GM13977 (cell line): ENCODE data around the gene TPM2.

Experiments
- DNase-seq: peaks from one replicate; pipeline ENCODE4 v3.0.0; 2012; ENCODE audit warnings: low spot score
- in situ Hi-C: fragments of 300-500 bp; cut with MboI; formaldehyde crosslinking; loops from one replicate; pipeline ENCODE4 v1.12.0; 2022; ENCODE audit warnings: low sequenced_read_pairs, low pct_unique_long_range_greater_than_20kb, mixed read lengths, inconsistent platforms; ENCODE audit not compliant: unreplicated experiment
- TF ChIP-seq, protein P1 (sequence below): IDR thresholded peaks from 2 replicates; pipeline ENCODE4 v1.5.1; 2012; ENCODE audit warnings: mild to moderate bottlenecking, control low read depth; ENCODE audit not compliant: insufficient read depth; ENCODE audit errors: extremely low read depth, missing control alignments

TPM2 gene

DNA sequence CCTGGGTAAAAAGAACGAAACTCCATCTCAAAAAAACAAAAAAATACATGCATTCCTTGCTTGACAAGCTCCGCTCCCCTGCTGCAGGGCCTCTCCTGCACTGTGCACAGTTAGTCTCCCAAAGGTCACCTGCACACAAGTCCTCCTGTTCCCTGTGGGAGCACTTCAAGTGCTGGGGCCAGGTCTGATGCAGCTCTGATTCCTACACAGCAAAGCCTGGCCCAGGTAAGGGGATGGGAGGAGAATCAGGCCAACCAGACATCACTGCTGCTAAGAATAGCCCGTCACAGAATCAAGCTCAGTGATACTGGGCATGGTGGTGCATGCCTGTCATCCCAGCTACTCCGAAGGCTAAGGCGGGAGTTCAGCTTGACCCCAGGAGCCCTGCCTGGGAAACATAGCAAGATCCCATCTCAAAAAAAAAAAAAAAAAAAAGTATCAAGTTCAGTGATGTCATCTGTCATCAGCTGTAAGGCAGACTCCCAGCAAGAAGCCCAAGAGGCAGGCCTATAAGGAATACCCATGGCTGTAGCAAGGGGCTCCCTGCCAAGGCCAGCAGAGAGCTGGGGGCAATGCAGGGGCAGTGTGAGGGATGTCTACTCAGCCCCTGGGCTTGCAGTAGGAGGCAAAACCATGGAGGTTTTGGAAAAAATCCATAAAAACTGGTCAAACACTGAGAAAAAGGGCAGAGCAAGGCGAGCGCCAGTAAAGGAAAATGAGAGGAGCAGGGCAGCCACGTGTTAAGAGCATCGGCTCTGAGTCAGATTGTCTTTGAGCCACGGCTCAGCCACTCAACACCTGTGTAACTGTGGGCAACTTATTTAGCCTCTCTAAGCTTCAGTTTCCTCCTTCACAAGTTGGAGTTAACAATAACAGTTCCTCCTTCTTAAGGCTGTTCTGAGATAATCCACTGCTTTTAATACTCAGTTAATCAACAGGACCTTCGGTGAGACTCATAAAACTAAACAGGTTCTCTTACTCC lies 3.2 kb downstream of the TPM2 start:
- DNase-seq = no peak
- in situ Hi-C loops = no loop called here
- TF ChIP-seq, protein P1, sequence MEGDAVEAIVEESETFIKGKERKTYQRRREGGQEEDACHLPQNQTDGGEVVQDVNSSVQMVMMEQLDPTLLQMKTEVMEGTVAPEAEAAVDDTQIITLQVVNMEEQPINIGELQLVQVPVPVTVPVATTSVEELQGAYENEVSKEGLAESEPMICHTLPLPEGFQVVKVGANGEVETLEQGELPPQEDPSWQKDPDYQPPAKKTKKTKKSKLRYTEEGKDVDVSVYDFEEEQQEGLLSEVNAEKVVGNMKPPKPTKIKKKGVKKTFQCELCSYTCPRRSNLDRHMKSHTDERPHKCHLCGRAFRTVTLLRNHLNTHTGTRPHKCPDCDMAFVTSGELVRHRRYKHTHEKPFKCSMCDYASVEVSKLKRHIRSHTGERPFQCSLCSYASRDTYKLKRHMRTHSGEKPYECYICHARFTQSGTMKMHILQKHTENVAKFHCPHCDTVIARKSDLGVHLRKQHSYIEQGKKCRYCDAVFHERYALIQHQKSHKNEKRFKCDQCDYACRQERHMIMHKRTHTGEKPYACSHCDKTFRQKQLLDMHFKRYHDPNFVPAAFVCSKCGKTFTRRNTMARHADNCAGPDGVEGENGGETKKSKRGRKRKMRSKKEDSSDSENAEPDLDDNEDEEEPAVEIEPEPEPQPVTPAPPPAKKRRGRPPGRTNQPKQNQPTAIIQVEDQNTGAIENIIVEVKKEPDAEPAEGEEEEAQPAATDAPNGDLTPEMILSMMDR = no peak

GRCh38 chr9:35685506-35685905 lies 4.2 kb downstream of the TPM2 start:
- TF ChIP-seq, protein P1 = no peak
- in situ Hi-C loops = no loop called here
- DNase-seq = no peak

GRCh38 chr9:35684921-35685320 lies 4.8 kb downstream of the TPM2 start:
- DNase-seq = no peak
- in situ Hi-C loops = no loop called here
- TF ChIP-seq, protein P1 = no peak

- in situ Hi-C loops = no loop called here
- no peak for DNase-seq
- TF ChIP-seq, protein P1 = no peak
These were observed 6.4 kb downstream of the TPM2 start for GRCh38 chr9:35683323-35683722.

DNA sequence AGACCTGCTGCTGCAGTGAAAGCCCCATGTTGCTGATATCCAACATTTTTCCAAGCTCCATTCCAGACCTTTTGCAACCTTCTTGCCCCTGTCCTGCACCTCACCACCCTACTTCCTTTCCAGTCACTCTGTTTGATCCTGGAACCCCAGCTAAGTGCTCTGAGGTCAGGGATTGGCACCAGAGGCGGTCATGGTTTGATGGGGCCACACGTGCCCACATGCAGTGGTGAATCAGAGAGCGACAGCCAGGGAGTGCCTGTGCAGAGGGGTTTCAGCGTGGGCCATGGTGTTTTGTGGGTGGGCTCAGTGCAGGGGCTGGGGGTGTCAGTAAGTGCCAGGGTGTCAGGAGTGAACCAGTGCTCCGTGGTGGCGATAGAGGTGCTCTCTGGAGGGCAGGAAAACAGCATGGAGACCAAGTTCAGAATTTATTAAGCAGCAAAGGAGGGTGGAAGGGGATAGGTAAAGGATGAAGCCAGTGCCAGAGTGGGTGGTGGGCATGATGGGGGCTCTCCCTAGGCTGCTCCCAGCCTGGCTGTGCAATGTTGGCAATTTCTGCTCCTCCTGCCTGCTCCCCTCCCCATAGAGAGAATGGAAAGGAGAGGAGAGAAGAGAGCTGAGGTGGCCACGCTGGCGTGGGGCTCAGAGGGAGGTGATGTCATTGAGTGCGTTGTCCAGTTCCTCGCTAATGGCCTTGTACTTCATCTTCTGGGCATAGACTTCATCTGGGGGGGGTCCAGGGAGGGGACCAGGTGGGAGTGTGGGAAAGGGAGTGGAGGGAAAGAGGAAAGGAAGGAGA lies 7.0 kb downstream of the TPM2 start:
- in situ Hi-C loops = no loop called here
- TF ChIP-seq, protein P1 = no peak
- no peak for DNase-seq

GRCh38 chr9:35682051-35682450 lies 7.7 kb downstream of the TPM2 start:
- in situ Hi-C loops = no loop called here
- DNase-seq = no peak
- TF ChIP-seq, protein P1 = no peak
